ENCODE measurements around the gene SPPL2B.

GRCh38 chr19:2320939-2321338, 7.5 kb upstream of the SPPL2B start:
- TF ChIP-seq POLR2A (IDR thresholded peaks at IDR 0.05) = no peak
- TF ChIP-seq, protein P1, sequence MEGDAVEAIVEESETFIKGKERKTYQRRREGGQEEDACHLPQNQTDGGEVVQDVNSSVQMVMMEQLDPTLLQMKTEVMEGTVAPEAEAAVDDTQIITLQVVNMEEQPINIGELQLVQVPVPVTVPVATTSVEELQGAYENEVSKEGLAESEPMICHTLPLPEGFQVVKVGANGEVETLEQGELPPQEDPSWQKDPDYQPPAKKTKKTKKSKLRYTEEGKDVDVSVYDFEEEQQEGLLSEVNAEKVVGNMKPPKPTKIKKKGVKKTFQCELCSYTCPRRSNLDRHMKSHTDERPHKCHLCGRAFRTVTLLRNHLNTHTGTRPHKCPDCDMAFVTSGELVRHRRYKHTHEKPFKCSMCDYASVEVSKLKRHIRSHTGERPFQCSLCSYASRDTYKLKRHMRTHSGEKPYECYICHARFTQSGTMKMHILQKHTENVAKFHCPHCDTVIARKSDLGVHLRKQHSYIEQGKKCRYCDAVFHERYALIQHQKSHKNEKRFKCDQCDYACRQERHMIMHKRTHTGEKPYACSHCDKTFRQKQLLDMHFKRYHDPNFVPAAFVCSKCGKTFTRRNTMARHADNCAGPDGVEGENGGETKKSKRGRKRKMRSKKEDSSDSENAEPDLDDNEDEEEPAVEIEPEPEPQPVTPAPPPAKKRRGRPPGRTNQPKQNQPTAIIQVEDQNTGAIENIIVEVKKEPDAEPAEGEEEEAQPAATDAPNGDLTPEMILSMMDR (IDR thresholded peaks at IDR 0.05) = no peak

Data from right lobe of liver (tissue), 4 donors.